Smooth muscle cell of the brain vasculature (primary cell): ENCODE data around the gene TNKS1BP1.
"Not testable (repeated sequence)": the region's sequence is repeated elsewhere in the genome, so short reads cannot be mapped to it uniquely, and the experiment has no call there.

Source experiments
- DNase-seq: peaks from one replicate; pipeline ENCODE4 v3.0.0-alpha.2; 2012; ENCODE audit warnings: low read depth, low spot score

Gene TNKS1BP1, protein sequence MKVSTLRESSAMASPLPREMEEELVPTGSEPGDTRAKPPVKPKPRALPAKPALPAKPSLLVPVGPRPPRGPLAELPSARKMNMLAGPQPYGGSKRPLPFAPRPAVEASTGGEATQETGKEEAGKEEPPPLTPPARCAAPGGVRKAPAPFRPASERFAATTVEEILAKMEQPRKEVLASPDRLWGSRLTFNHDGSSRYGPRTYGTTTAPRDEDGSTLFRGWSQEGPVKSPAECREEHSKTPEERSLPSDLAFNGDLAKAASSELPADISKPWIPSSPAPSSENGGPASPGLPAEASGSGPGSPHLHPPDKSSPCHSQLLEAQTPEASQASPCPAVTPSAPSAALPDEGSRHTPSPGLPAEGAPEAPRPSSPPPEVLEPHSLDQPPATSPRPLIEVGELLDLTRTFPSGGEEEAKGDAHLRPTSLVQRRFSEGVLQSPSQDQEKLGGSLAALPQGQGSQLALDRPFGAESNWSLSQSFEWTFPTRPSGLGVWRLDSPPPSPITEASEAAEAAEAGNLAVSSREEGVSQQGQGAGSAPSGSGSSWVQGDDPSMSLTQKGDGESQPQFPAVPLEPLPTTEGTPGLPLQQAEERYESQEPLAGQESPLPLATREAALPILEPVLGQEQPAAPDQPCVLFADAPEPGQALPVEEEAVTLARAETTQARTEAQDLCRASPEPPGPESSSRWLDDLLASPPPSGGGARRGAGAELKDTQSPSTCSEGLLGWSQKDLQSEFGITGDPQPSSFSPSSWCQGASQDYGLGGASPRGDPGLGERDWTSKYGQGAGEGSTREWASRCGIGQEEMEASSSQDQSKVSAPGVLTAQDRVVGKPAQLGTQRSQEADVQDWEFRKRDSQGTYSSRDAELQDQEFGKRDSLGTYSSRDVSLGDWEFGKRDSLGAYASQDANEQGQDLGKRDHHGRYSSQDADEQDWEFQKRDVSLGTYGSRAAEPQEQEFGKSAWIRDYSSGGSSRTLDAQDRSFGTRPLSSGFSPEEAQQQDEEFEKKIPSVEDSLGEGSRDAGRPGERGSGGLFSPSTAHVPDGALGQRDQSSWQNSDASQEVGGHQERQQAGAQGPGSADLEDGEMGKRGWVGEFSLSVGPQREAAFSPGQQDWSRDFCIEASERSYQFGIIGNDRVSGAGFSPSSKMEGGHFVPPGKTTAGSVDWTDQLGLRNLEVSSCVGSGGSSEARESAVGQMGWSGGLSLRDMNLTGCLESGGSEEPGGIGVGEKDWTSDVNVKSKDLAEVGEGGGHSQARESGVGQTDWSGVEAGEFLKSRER (N-terminal part only)

DNA sequence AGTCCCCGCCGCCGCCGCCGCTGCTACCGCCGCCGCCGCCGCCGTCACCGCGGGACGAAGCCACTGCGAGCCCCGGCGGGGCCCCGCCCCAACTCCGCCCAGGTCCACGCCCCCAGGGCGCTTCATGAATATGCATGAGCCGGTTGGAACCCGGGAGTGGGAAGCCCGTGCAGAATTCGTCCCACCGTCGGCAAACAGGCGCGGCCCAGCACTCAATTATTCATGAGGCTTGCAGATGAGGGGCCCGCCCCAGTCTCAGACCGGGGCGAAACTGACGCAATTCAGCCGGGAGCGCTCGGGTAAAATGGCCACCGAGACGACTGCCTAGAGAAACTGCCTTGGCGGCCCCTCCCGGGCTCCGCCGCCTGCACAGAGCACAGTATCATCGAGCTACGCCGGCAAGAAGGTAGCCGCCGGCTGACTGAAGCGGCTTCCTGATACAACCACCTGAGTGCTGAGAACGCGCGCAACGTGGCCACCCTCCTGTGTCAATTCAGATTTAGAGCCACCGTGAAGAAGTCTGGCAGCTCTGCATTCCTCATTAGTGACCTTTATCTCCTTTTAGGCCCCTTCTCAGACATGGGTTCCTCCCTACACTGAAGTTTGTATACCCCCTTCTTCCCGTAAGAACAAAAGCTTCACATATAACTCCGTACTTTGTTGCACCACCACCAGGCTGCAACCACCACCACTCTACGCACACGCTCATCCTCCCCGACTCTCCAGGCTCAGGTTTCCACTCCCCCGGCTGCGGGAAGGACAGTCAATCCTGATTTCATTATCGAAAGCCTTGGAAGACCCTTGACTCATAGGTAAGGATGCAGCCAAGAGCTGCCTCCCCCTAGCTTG is at the start of gene TNKS1BP1:
TSS of gene TNKS1BP1 (minus strand) at position 67 of the 849 bp plus-strand sequence. CDS start 3,067 bp downstream, outside the sequence.
- peak; percentile 84 for DNase-seq

DNA sequence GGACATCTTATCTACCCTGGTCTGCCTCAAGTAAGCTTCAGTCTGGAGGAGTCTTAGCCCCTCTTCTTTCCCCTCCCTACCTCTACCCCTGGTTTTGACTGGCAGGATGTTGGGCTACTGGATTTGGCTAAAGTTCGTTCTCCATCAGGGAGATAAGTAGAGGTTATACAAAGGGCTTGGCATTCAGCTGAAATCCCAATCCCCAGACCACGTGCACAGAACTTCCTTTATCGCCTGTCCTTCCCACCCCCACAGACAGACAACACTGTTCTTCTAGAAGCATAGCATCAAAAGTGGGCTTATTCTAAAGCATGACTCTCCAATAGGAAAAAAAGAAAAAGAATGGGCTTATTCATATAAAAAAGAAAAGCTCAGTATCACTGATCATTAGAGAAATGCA is 48.4 kb upstream of the TNKS1BP1 start:
- DNase-seq, result no peak

DNA sequence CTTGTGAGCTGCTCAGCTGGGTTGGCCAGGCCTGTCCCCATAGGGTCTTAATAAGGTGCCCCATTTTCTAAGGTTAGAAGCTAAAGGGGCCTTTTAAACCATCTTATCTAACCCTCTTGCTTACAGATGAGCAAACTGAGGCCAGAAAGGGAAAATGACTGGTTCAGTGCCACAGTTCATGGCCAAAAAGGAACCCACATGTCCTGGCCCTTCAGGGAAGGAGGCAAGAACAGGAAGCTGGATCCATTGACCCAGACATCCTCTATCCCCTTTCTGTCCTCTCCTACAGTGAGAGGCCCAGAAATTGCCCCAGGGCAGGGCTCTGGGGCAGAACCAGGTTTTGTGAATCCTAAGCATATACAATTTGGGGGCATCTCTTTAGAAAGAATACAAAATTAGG is 46.2 kb upstream of the TNKS1BP1 start:
- DNase-seq, result no peak

DNA sequence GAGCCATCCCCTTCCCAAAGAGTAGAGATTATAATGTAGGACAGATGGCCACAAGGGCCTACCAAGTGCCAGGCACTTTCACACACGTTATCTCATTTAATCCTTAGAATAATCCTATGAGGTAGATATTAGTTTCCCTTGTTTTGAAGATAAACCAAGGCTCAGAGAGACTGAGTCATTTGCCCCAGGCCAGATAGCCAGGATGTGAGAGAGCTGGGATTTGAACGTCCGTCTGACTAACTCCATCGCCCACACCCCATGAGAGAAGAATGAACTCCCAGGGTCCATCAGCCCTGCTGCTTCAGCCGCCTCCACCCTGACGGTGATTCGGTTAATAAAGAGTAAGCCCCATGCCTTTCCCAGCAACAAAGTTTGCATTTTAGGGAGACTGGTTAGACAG is 45.5 kb upstream of the TNKS1BP1 start:
- no peak for DNase-seq

DNA sequence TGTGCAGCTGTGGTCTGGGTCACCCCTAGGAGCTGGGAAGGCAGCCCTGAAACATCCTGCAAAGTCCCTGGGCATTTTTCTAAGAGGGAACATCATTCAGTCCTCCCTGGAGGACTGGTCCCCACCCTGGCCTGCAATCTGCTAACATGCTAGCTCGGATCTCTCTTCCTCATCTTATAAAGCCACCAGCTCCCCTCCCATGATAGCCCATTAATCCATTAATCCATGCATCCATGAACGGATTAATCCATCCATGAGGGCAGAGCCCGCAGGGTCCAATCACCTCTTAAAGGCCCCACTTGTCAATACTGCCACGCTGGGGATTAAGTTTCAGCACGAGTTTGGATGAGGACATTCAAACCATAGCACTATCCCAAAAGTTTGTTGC is 44.1 kb upstream of the TNKS1BP1 start:
- no peak for DNase-seq

DNA sequence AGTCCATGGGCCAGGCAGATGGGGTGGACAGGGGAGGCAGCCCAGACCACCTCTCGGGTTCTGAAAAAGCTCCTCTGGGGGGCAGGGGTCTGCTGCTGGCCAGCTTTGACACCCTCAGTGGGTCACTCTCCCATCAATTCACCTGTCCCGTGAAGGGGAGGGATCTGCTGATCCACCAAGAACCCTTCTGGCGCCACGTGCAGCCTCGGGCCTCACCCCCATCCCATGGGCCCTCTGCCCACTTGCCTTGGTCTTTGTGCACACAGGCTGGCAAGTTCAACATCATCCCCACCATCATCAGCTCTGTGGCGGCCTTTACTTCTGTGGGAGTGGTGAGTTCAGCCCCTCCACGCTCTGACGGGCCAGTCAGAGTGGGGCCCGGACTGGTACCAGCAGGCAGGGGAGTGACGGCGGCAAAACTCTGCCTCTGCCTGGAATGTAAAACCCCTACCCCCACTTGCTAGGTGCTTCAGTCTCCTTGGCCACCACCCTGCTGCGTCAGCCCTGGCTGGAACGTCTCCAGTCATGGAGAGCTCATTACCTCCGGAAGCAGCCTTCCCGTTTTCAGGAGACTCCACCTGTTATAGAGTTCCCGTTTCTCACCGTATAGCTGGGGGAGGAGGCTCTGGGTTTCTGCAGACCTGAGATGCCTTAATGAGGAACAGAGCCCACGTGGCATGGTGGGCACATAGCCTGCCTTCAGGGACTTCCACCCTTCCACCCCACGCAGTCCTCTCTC is 43.5 kb upstream of the TNKS1BP1 start:
- no peak for DNase-seq

DNA sequence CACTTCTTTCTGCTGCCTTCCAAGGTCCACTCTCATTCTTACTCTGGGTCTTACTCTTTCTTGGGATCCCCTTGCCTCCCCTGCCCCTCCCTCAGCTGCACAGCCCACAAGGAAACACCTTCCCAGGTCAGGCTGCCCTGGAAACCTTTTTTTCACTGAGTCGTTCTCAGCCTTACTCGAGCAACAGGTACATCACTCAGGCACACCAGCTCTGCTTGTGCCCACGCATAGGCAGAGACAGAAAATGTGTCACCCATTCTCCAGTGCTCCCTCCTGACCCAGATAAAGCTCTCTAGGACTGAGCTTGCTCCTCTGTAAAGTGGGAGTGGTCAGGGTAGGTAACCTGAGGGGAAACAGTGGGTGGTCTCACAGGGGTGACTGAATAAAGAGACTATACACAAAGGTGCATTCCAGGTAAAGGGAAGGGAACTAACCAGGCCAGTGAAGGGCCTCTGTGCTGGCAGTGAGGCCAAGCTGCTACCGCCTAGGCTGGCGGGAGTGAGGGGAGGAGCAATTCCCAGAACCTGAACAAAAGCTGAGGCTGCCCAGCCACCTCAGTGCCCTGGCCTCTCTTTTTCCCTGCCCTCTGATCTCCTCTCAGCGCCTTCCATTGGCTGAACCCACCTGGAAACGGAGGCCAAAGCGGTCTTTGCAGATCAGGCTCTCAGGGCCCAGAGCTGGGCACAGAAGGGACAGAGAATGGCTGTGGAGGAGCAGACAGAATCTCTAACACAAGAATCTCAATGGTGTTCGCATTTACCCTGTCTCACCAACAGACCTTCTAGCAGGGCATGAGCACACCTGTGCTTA is 40.3 kb upstream of the TNKS1BP1 start:
- no peak for DNase-seq

DNA sequence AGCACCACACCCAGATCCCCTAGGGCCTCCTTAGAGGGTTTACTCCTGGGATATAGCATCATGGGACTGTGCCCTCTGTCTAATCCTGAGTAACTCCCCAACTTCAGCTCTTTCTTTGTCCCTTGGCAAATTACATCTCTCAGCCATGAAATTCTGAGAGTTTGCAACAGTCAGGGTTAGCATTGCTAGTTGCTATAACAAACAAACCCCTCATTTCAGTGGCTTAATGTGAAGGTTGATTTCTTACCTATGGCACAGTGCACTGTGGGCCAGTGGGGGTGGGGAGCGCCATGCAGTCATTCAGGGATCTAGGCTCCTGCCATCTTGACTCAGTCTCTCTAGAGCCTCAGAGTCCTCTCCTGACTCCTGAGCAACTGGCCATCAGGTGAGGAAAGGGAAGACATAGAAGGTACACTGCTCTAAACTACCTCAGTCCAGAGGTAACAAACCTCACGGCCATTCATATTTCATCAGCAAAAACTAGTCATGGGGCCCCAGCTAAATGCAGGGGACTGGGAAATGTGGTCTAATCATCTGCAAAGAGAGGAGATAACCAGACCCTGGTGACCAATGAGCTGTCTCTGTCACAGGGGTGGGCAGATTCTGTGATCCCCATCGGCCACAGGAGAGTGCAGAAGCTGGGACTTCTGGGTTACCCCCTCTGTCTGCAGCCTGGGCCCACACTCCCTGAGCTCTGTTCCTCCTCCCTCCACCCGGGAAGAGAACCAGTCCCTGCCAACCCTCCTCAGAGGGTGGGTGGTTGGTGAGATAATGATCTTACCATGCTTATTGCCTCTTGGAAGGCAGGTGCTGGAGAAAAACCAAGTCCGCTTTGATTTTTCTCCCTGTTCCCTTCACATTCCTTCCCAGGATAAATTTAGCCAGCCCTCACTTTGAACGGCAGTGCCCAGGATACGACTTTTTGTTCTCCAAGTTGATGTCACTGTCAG is 38.7 kb upstream of the TNKS1BP1 start:
- no peak for DNase-seq

DNA sequence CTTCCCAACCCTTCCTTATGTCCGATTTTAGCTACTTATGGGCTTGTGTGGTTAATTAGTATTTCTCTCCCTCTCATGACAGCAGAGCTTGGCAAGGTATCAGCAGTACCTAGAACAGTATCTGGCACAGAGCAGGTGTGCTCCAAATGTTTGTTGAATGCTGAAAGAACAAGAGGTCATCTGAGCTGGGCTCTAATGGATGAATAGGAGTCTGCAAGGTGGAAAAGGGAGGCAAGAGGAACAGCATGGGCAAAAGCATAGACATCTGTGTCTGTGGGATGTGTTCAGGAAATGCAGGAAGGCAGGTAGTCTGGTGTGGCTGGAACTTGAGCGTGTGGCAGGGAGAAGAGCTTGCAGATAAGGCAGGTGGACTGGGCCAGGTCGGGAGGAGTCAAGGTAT is 37.2 kb upstream of the TNKS1BP1 start:
- DNase-seq, result no peak

DNA sequence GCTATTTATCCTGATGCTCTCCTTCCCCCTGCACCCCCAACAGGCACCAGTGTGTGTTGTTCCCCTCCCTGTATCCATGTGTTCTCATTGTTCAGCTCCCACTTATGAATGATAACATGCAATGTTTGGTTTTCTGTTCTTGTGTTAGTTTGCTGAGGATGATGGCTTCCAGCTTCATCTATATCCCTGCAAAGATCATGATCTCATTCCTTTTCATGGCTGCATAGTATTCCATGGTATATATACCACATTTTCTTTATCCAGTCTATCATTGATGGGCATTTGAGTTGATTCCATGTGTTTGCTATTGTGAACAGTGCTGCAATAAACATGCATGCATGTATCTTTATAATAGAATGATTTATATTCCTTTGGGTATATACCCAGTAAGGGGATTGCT is 36.7 kb upstream of the TNKS1BP1 start:
- not testable (repeated sequence) for DNase-seq

DNA sequence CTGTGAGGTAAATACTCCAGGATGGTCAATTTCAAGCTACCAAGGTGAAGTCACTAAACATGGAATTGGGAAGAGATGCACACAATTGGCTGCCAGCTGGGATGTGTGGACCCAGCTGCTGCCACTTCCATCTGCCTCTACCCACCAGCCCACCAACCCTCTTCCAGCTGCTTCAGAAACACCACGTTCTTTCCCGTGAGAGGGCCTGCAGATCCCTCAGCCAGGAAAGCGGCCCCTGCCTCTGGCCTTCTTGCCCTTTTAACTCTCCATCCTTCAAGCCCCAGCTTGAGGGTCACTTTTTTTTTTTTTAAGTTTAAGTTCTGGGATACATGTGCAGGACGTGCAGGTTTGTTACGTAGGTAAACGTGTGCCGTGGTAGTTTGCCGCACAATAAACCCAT is 36.2 kb upstream of the TNKS1BP1 start:
- no peak for DNase-seq

DNA sequence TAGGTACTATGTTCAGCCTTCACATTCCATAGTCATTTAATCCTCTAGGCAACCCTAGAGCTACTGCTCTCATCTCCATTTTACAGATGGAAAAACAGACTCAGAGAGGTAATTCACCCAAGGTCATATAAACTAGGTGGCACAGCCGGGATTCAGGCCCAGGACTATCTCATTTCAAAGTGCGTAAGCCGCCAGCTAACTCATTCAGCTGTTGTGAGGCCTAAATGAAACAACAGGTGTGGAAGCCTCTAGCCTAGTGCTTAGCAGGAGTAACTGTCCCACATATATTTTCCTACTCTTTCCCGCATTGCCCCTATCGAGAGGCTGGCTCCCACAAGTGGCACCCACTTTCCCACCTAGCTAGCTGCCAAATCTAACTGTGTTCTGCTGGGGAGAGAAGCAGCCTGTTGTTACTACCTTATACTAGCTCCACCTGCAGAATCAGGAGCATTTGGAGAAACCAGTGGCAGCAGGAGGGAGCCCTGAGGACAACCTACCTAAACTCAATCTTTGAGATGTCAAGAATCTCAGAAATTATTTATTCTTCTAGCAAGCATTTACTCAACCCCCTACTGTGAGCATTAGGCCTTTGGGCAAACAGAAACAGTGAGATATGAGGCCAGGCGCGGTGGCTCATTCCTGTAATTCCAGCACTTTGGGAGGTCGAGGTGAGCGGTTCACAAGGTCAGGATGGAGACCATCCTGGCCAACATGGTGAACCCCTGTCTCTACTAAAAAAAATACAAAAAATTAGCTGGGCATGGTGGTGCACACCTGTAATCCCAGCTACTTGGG is 35.3 kb upstream of the TNKS1BP1 start:
- no peak for DNase-seq

DNA sequence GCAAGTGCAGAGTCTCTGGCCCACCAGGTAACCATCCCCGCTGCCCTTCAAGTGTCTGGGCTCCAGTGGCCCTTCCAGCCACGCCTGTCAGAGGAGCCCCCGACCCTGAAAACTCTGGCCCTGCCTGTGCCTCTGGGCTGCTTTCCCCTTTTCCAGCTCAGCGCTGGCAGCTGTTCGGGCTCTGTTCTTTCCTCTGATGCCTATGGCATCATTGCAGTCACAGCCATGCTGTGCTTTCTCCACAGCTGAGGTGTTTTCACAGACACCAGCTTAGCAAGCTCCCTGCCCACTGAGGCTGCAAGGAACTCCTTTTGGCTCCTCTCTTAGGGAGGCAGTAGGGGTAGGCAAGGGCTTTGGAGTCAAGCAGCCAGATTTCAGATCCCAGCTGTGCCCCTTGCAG is 34.6 kb upstream of the TNKS1BP1 start:
- DNase-seq, result no peak

DNA sequence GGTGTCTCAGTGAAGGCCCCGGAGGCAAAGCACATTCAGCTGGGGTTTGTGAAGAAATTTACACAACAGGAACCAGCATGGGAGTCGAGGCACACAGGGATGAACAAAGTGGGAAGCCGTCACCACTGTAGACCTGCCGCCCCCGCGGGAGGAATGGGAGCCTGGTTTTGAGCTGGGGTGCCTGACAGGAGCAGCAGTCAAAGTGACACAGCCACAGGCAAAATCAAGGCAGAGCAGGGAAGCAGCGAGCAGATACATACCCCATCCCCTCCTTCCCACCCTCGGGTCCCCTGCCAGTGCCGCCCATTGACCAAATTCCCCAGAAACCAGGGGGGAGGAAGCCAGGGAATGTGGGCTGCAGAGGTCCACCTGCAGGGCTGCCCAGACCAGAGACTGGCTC is 34.2 kb upstream of the TNKS1BP1 start:
- DNase-seq, result no peak

DNA sequence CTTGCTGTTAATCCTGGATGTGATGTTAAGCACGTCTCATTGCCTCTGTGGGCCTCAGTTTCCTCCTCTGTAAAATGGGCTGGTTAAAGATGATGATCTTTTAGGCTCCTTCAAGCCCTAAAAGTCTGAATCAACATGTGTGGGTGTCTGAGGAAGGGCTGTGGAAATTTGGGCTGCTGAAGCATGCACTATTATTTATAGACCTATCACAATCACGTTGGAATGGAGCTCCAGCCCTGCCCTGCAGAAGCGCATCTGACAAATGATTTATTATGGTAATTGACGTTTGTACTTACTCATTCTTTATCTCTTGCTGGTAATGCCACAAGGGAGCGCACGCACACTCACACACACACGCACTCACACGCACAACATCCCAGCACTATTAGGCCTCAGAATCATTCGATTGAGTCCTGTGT is 33.8 kb upstream of the TNKS1BP1 start:
- DNase-seq, result no peak

DNA sequence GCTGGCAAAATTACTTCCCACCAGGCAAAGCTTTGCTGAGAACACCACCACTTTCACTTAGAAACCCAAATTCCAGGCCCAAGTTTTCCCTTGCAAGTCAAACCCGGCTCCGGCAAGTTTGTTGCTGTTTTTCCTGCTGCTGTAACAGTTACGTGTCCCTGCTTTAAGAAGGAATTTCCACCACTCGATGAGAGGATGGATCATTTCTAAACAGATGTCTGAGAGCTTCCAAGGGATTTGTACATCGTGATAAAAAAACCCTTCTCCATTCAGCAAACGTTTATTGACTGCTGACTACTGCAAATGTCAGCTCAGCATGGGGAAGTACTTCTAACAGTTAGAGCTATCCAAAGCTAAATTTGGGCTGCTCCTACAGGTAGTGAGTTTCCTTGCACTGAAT is 33.1 kb upstream of the TNKS1BP1 start:
- no peak for DNase-seq

DNA sequence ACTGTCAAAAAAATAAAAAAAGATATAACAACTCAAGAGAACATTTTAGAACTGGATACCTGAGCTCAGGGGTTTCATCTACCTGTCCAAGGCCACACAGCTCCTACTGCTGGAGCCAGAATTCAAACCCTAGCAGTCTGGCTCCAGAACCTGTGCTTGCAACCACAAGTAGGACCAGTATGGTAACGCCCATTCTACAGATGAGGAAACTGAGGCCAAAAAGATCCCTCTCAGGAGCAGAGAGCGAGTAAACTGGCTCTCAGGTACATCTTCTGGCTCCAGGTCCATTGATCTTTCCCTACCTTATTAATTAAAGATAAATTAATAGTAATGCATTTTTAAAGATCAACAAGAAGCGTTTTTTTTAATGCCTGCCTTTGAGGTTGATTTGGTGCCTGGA is 32.6 kb upstream of the TNKS1BP1 start:
- DNase-seq, result no peak

DNA sequence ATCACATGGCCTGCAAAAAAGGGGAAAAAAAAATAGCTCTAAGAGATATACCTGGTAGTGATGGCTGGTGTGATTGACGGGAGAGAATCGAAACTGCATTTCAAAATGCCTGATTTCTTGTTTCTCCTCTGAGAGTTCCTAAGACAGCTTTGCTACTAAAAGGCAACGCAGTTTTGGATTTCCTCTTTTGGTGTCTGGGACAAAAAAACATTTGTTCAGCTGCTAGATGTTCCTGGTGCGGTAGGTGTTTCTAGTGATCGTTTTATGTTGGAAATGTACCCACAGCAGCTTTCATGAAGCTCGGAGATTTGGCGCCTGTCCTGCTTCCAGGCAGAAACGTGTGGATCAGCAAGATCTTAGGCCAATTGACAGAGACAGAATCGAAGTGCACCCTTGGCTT is 31.5 kb upstream of the TNKS1BP1 start:
- DNase-seq, result no peak
